Mesodermal cell (in vitro differentiated cells): ENCODE results near the gene CAMK2A.

Experiments used
- H3K27ac ChIP-seq: 2 replicates; pipeline ENCODE4 v1.7.0; 2013; ENCODE audit warnings: mild to moderate bottlenecking, low read depth, low read length, moderate library complexity; ENCODE audit not compliant: severe bottlenecking
- H3K36me3 ChIP-seq: 2 replicates; pipeline ENCODE4 v1.7.1; 2013; ENCODE audit warnings: mild to moderate bottlenecking, low read length, moderate library complexity; ENCODE audit not compliant: control insufficient read depth, insufficient read depth
- H3K4me1 ChIP-seq: one replicate; pipeline ENCODE4 v1.7.1; 2013; ENCODE audit warnings: mild to moderate bottlenecking, low read length; ENCODE audit not compliant: insufficient read depth, control insufficient read depth, poor library complexity, severe bottlenecking
- H3K4me3 ChIP-seq: 2 replicates; pipeline ENCODE4 v1.7.0; 2013; ENCODE audit warnings: low read length, control low read depth, mild to moderate bottlenecking; ENCODE audit not compliant: insufficient read depth, poor library complexity, severe bottlenecking; ENCODE audit errors: extremely low read depth
- H3K9me3 ChIP-seq: 2 replicates; pipeline ENCODE4 v1.7.1; 2013; ENCODE audit warnings: mild to moderate bottlenecking, low read length, moderate library complexity; ENCODE audit not compliant: control insufficient read depth
- WGBS, 2 experiments: methylation state at CpG; one replicate each; pipeline ENCODE4 v1.1.5; 2013; ENCODE audit warnings: missing lambda C conversion rate in 2 of 2; ENCODE audit not compliant: insufficient coverage in 2 of 2; 5-methylcytosine and 5-hydroxymethylcytosine counted together

The CAMK2A gene

DNA sequence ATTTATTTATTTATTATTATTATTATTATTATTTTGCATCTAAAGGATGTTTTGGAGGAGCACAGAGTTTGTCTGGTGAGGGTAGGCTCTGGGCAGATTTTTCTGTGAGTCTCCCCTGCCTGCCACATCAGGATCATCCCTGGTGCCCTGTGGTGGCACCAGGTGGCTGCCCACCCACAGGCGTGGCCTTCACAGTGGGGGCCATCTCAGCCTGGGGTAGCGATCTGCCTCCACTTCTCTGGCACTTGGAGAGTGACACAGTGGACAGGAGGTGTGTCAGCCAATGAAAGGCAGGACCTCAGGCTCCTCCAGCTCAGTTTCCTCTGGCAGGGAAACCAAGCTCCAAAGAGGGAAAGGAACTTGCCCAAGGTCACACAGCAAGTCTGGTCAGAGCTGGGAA lies 69.7 kb downstream of the CAMK2A start:
- H3K36me3 ChIP-seq = no peaks in the 10 kb centered on the region
- no peak overlapping the region for H3K27ac ChIP-seq
- WGBS, 2 experiments = 94 to 100% methylated on average over 1 to 2 of the region's 2 CpGs
- no peaks in the 10 kb centered on the region for H3K9me3 ChIP-seq
- peaks cover 8% of the 10 kb centered on the region for H3K4me1 ChIP-seq
- H3K4me3 ChIP-seq = no peak overlapping the region

DNA sequence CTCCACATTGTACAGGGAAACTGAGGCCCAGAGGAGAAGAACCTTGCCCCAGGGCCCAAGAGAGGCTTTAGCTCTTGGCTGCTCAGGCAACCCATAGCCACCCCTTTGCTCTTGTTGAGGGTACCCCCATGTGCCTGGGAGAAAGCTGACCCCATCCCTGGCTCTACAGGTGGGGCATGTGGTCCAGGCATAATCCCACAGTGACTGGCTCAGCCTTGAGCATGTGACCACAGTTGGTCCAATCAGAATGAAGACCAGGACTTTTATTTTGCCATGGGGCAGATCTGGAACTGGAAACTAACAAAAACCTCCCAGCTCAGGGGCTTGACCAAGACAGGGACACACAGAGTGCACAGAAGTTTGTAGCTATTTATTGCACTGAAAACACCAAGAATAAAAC lies 70.4 kb downstream of the CAMK2A start:
- Histone ChIP-seq H3K4me1 (peaks cover 1% of the 10 kb centered on the region), H3K9me3 (no peaks in the 10 kb centered on the region), H3K36me3 (no peaks in the 10 kb centered on the region), H3K27ac (no peak overlapping the region), H3K4me3 (no peak overlapping the region)

DNA sequence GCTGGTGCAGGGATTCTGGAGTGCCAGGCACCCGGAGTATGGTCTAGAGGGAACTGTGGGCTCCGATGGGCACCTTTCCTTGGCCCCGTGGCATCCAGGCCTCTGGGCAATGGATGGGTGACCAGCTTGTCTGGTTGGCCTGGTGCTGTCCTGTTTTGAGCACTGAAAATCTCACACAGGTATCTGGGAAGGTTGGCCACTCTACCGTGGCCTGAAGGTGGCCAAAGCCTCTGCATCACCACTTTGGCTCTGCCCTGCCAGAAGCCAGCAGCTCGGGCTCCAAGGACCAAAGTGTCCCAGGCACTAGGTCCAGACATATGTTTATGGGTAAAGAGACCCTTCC lies 70.9 kb downstream of the CAMK2A start:
- H3K36me3 ChIP-seq = no peaks in the 10 kb centered on the region
- no peaks in the 10 kb centered on the region for H3K9me3 ChIP-seq
- H3K27ac ChIP-seq = no peak overlapping the region
- no peaks in the 10 kb centered on the region for H3K4me1 ChIP-seq
- H3K4me3 ChIP-seq = no peak overlapping the region
- WGBS, 2 experiments = 88 to 94% methylated on average over 4 to 5 of the region's 5 CpGs

DNA sequence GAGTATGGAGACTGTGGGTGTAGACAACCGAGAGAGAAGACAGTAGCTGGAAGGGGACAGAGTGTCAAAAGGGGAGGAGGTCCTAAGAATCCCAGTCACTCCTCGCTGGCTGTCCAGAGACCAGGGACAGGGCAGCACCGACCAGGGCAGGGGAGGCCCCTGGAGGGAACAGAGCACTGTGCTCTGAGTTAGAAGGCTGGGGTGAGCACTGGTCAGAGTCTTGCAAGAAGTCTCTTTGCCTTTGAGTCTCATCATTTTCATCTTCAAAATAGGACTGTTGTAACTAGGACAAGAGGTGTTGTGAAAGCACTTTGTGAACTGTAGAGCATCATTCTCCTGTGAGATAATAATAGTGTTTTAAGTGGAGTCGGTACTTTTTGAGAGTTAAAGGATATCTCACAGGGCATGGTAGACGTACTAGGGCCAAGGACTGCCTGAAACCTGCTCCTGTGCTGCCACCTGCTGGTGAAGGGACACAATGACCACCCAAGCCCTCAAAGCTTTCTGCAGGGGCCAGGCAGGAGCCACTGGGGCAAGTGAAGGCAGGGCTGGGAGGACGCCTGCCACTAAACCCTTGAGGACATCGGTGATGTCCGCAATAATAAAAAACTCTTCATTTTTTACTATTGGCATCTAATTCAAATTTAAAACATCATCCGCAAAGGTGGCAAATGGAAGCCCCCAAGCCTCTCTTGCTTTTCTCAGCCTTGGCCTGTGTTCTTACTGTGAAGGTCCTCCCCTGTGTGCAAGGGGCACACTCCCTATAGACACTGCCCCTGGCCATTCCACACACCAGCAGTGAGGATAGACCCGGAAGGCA lies 71.5 kb downstream of the CAMK2A start:
- Histone ChIP-seq H3K36me3 (no peaks in the 10 kb centered on the region), H3K4me1 (no peaks in the 10 kb centered on the region), H3K27ac (no peak overlapping the region), H3K4me3 (no peak overlapping the region), H3K9me3 (no peaks in the 10 kb centered on the region)
- WGBS, 2 experiments = 29 to 35% methylated on average over 10 of the region's 10 CpGs

DNA sequence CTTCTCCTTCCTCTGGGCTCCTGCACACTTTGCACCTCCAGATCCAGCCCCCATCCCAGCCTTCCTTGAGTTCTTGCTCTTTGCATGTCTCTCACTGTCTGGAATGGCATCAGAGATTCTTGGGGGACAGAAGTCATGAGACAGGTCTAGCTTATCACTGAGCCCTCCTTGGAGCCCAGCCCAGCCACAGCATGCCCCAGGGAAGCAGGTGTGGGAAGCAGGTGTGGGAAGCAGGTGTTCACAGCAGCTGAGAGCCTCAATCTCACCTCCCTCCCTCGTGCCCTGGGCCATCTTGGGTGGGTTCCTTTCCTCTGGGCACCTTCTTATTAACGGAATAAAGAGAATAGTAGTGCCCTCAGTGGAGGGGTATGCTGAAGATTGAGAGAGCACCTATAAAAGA lies 72.5 kb downstream of the CAMK2A start:
- Histone ChIP-seq H3K4me3 (no peak overlapping the region), H3K4me1 (no peaks in the 10 kb centered on the region), H3K27ac (no peak overlapping the region), H3K9me3 (no peaks in the 10 kb centered on the region), H3K36me3 (no peaks in the 10 kb centered on the region)
- WGBS, 2 experiments = 80 to 92% methylated on average over 1 to 2 of the region's 2 CpGs

DNA sequence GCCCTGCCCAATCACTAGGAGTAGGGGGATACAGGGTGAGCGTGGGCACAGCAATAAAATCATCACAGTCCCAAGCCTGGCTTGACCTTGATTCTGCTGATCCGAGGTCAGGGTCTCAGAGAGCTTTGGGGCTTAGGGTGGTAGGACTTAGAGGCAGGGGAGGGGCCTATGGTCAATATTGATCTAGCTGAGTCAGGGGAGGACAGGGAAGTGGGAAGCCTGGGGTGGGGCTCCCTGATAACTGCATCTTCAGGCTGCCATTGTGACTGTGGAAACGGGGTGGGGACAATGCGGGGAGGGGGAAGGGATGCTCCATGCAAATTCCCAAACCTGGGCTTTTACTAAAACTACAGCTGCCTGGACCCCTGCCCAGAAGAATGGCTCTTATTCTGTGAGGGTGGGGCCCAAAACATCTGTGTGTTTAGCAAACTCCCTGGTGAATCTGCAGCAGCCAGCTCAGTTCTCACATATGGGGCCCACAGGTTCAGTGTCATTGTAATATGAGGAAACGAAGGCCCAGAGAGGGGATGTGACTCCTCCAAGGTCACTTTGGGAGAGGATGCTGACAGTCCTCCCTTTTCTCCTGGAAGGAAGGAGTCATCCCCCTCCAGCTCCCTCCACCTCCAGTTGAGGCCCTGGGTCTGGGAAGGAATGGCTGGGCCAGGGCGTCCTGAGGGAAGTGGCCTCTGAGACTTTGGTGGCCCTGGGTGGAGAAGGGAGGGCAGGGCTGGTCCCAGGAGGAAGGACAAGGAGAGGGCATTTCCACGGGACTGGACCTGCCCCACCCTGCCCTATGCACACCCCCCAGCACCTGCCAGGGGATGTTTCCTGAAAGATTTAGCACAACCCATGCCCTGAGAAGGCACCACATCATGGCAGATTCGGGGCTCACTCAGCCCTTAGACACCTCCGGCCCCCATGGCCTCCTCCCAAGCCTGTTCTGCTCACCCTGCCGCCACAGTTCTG lies 73.3 kb downstream of the CAMK2A start:
- H3K36me3 ChIP-seq = no peaks in the 10 kb centered on the region
- H3K4me1 ChIP-seq = no peaks in the 10 kb centered on the region
- 86 to 91% methylated on average over 7 to 9 of the region's 10 CpGs for WGBS, 2 experiments
- H3K4me3 ChIP-seq = no peak overlapping the region
- no peak overlapping the region for H3K27ac ChIP-seq
- no peaks in the 10 kb centered on the region for H3K9me3 ChIP-seq

DNA sequence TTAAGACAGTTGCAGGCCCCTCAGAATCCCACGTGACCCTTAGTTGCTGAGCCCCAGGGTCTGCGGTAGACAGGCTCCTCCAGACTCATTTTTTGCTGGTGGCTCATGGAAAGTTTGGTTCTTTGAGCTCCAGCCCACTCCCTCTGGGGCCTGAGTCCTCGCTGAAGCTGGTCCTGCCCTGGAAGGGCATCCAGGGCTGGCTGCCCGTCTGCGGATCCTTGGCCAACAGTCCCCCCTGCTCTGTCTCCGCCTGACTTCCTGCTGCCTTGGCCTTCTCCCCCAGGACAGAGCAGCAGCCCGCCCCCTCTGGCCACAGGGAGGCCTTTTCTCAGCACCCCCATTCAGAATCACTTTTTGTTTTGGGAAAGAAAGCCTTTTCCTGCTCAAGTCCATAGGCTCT lies 75.3 kb downstream of the CAMK2A start:
- Histone ChIP-seq H3K36me3 (no peaks in the 10 kb centered on the region), H3K9me3 (no peaks in the 10 kb centered on the region), H3K4me3 (no peak overlapping the region), H3K4me1 (no peaks in the 10 kb centered on the region), H3K27ac (no peak overlapping the region)
- WGBS, 2 experiments = 87 to 94% methylated on average over 4 to 6 of the region's 7 CpGs

DNA sequence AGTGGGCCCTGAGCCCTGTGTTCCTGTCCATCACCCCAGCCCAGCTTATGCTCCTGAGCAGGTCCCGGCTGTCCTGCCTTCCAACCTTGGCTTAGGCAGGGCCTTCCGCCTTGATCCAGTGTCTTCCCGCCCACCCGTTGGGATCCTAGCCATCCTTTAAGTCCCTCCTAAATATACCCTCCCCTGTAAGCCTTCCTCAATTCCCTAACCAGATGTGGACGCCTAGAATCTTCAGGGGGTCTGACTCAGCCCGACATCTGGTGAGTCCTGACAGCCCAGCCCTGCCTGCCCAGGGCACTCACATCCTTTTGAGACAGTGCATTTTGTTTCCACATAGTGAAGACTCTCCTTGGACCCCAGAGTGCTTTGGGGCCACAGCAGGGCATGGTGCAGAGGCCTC lies 76.0 kb downstream of the CAMK2A start:
- H3K4me1 ChIP-seq = peaks cover 1% of the 10 kb centered on the region
- no peak overlapping the region for H3K27ac ChIP-seq
- no peaks in the 10 kb centered on the region for H3K36me3 ChIP-seq
- 82 to 84% methylated on average over 6 of the region's 6 CpGs for WGBS, 2 experiments
- no peaks in the 10 kb centered on the region for H3K9me3 ChIP-seq
- no peak overlapping the region for H3K4me3 ChIP-seq

DNA sequence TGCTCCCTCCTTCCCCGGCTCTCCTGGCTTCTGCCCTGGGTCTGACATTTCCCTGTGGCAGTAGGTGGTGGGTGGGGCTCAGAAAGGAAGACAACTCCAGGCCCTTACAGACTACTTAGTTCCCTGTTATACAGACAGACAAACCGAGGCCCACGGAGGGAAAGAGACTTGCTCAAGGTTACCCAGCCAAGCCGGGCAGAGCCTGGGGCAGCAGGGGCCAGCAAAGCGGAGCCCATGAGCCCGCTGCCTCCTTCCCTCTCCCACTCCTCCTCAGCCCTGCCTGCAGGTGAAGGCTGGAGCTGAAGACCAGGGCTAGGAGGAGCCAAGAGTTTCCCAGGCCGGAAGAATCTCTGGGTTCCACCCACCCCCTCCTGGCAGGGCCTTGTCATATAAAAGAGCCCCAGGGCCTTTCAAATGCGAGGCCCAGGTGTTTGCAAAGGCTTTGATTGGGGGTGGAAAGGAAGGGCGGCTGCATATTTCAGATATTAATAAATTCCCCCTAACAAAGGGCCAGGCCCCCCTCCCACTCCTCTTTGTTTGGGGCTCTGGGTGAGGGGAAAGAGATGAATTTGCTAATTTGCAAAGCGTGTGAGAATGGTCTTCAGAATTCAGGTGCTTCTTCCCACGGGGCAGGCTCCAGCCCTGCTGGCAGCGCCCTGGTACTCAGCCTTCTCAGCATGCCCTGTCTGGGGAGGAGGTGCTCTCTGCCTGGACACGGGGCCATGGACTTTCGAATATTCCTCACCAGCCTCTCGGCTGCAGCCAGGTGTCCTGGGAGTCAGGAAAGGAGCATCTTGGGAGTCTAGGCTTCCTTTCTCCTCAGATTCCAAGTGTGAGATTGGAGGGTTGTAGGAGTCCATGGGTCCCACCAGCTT lies 78.2 kb downstream of the CAMK2A start:
- no peak overlapping the region for H3K27ac ChIP-seq

DNA sequence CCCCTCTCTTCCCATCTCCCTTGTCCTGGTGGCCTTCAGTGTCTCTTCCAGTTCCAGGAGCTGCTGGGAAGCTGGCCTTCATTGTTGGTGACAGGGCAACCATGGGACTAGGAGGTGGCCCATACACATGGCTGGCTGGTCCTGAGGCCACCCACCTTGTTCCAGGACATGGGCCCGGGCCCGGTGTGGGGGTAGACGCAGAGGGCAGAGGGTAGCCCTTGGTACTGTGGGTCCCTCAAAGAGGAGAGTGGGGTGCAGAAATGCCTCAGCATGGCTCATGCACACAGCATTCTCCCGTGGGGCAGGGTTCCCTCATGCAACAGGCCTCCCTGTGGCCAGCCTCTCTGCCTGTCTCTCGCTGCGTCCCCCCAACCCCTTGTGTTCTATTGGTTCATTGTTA lies 78.9 kb downstream of the CAMK2A start:
- peaks cover 3% of the 10 kb centered on the region for H3K4me1 ChIP-seq
- H3K4me3 ChIP-seq = no peak overlapping the region
- no peak overlapping the region for H3K27ac ChIP-seq
- 85 to 90% methylated on average over 4 to 5 of the region's 6 CpGs for WGBS, 2 experiments
- H3K36me3 ChIP-seq = no peaks in the 10 kb centered on the region
- H3K9me3 ChIP-seq = no peaks in the 10 kb centered on the region

More for the DNA sequence above, 78.2 kb downstream of the CAMK2A start:
- H3K9me3 ChIP-seq = no peaks in the 10 kb centered on the region
- H3K36me3 ChIP-seq = no peaks in the 10 kb centered on the region
- WGBS, 2 experiments = 54% methylated on average over 7 of the region's 15 CpGs
- H3K4me1 ChIP-seq = peaks cover 3% of the 10 kb centered on the region
- H3K4me3 ChIP-seq = no peak overlapping the region
